IMR-90 (cell line): ENCODE measurements around the gene PCYOX1L. TPM values are rescaled to one million over a fixed set of nuclear protein-coding genes. Genes with fewer than 3 reads are reported as not detected.

Experiments
- ATAC-seq: fragments of 200-7000 bp; cut with Tn5 transposase; 2 replicates; pipeline ENCODE4 v1.9.1; 2020; ENCODE audit warnings: low read depth, mild to moderate bottlenecking, moderate library complexity
- BruUV-seq: library from RNA; stranded (reverse); fragments of 400-500 nt; replicated peaks from 2 replicates; lab custom pipeline; 2021; lab: Mats Ljungman, UMichigan
- CTCF ChIA-PET: fragments of 300-600 bp; formaldehyde crosslinking; extraction: SDS; loops from one replicate; lab custom pipeline; 2021; ENCODE audit warnings: antibody characterized with exemption; lab: Yijun Ruan, JAX
- POLR2A ChIA-PET: fragments of 300-600 bp; sonication (Branson Sonifier 250); formaldehyde crosslinking; loops from one replicate; lab custom pipeline; 2022; ENCODE audit warnings: antibody characterized with exemption; ENCODE audit not compliant: unreplicated experiment; lab: Charles Lee
- DNase-seq: peaks from one replicate; pipeline ENCODE4 v3.0.0; 2013
- H2AFZ ChIP-seq: replicated peaks from 2 replicates; pipeline ENCODE3; 2013; ENCODE audit warnings: low read length, mild to moderate bottlenecking; ENCODE audit not compliant: poor library complexity
- H2AK5ac ChIP-seq: 2 replicates; pipeline ENCODE4 v1.6.1; 2013; ENCODE audit warnings: low read depth, low read length, inconsistent platforms
- H2AK9ac ChIP-seq: replicated peaks from 2 replicates; pipeline ENCODE3; 2013; ENCODE audit warnings: mild to moderate bottlenecking, low read depth, low read length, moderate library complexity; ENCODE audit not compliant: poor library complexity
- H2BK120ac ChIP-seq: 2 replicates; pipeline ENCODE4 v1.6.1; 2013; ENCODE audit warnings: low read depth, low read length, inconsistent platforms
- H2BK15ac ChIP-seq: 3 replicates; pipeline ENCODE4 v1.6.1; 2013; ENCODE audit warnings: low read depth, low read length, inconsistent platforms
- H2BK20ac ChIP-seq: 2 replicates; pipeline ENCODE4 v1.6.1; 2013; ENCODE audit warnings: low read depth, mild to moderate bottlenecking, inconsistent platforms, low read length, moderate library complexity
- H2BK5ac ChIP-seq: 2 replicates; pipeline ENCODE4 v1.6.1; 2013; ENCODE audit warnings: mild to moderate bottlenecking, low read depth, low read length, inconsistent platforms; ENCODE audit not compliant: poor library complexity, severe bottlenecking
- H3K14ac ChIP-seq: replicated peaks from 2 replicates; pipeline ENCODE4 v1.6.1; 2013; ENCODE audit warnings: low read depth, low read length, inconsistent platforms
- H3K18ac ChIP-seq: 2 replicates; pipeline ENCODE4 v1.6.1; 2013; ENCODE audit warnings: low read depth, low read length, control low read depth
- H3K23ac ChIP-seq: 2 replicates; pipeline ENCODE4 v1.6.1; 2013; ENCODE audit warnings: low read depth, low read length, inconsistent platforms
- H3K27ac ChIP-seq: 2 replicates; pipeline ENCODE4 v1.5.1; 2013; ENCODE audit warnings: mild to moderate bottlenecking, control low read depth, low read length; ENCODE audit not compliant: insufficient read depth
- H3K27me3 ChIP-seq: 2 replicates; pipeline ENCODE4 v1.6.1; 2013; ENCODE audit warnings: low read length; ENCODE audit not compliant: control insufficient read depth, insufficient read depth
- H3K36me3 ChIP-seq: 2 replicates; pipeline ENCODE4 v1.6.1; 2013; ENCODE audit warnings: low read length, mixed read lengths; ENCODE audit not compliant: control insufficient read depth, insufficient read depth
- H3K4ac ChIP-seq: 2 replicates; pipeline ENCODE4 v1.6.1; 2013; ENCODE audit warnings: low read depth, low read length, inconsistent platforms
- H3K4me1 ChIP-seq: 2 replicates; pipeline ENCODE4 v1.6.1; 2013; ENCODE audit warnings: low read length, mixed read lengths; ENCODE audit not compliant: control insufficient read depth, insufficient read depth
- H3K4me2 ChIP-seq: 2 replicates; pipeline ENCODE4 v1.6.1; 2013; ENCODE audit warnings: low read depth, mild to moderate bottlenecking, control low read depth, low read length, moderate library complexity
- H3K4me3 ChIP-seq: 2 replicates; pipeline ENCODE4 v1.5.1; 2013; ENCODE audit warnings: low read depth, mild to moderate bottlenecking, control low read depth, low read length, moderate library complexity; ENCODE audit not compliant: insufficient read depth
- H3K56ac ChIP-seq: 2 replicates; pipeline ENCODE4 v1.6.1; 2013; ENCODE audit warnings: low read length, inconsistent platforms; ENCODE audit not compliant: insufficient read depth; ENCODE audit errors: extremely low read depth
- H3K79me1 ChIP-seq, 2 experiments: 2 replicates each; pipeline ENCODE4 v1.6.1; 2013; ENCODE audit warnings: low read length in 2 of 2, inconsistent platforms in 1 of 2, low read depth in 1 of 2
- H3K9ac ChIP-seq: 2 replicates; pipeline ENCODE4 v1.6.1; 2013; ENCODE audit warnings: low read depth, low read length, control low read depth
- H3K9me1 ChIP-seq: 2 replicates; pipeline ENCODE4 v1.6.1; 2013; ENCODE audit warnings: low read length, inconsistent platforms; ENCODE audit not compliant: insufficient read depth
- H3K9me3 ChIP-seq: 2 replicates; pipeline ENCODE4 v1.6.1; 2013; ENCODE audit warnings: low read length; ENCODE audit not compliant: control insufficient read depth, insufficient read depth
- H4K20me1 ChIP-seq: 2 replicates; pipeline ENCODE4 v1.6.1; 2013; ENCODE audit warnings: low read length, inconsistent platforms; ENCODE audit not compliant: insufficient read depth
- H4K5ac ChIP-seq: 2 replicates; pipeline ENCODE4 v1.6.1; 2013; ENCODE audit warnings: mild to moderate bottlenecking, low read depth, low read length, control low read depth
- H4K8ac ChIP-seq, 2 experiments: 2 replicates each; pipeline ENCODE4 v1.6.1; 2013; ENCODE audit warnings: low read depth in 2 of 2, low read length in 2 of 2, control low read depth in 1 of 2, inconsistent platforms in 1 of 2
- H4K91ac ChIP-seq: 2 replicates; pipeline ENCODE4 v1.6.1; 2013; ENCODE audit warnings: low read depth, low read length, inconsistent platforms; ENCODE audit not compliant: insufficient read depth
- BHLHE40 ChIP-seq: fragments of 150-350 bp; IDR thresholded peaks from 2 replicates; pipeline ENCODE4 v1.6.1; 2016; ENCODE audit warnings: mild to moderate bottlenecking, low read depth, low read length
- CEBPB ChIP-seq: IDR thresholded peaks from 2 replicates; pipeline ENCODE4 v1.6.1; 2012; ENCODE audit warnings: low read depth, low read length, improper control_type of control experiment
- CHD1 ChIP-seq: IDR thresholded peaks from 2 replicates; pipeline ENCODE4 v1.6.1; 2012; ENCODE audit warnings: low read depth, low read length, improper control_type of control experiment
- ELK1 ChIP-seq: fragments of 150-350 bp; IDR thresholded peaks from 2 replicates; pipeline ENCODE4 v1.6.1; 2016; ENCODE audit warnings: low read depth, mild to moderate bottlenecking, low read length, moderate library complexity, borderline replicate concordance
- FOS ChIP-seq: fragments of 150-350 bp; IDR thresholded peaks from 2 replicates; pipeline ENCODE4 v1.6.1; 2016; ENCODE audit warnings: low read depth, low read length
- MAFK ChIP-seq: IDR thresholded peaks from 2 replicates; pipeline ENCODE4 v1.6.1; 2012; ENCODE audit warnings: low read depth, low read length, improper control_type of control experiment
- MAZ ChIP-seq: IDR thresholded peaks from 2 replicates; pipeline ENCODE4 v1.6.1; 2012; ENCODE audit warnings: low read depth, mild to moderate bottlenecking, low read length, improper control_type of control experiment, moderate library complexity, borderline replicate concordance
- MXI1 ChIP-seq: IDR thresholded peaks from 2 replicates; pipeline ENCODE4 v1.6.1; 2012; ENCODE audit warnings: low read depth, mild to moderate bottlenecking, low read length, moderate library complexity, borderline replicate concordance
- NFE2L2 ChIP-seq: fragments of 150-350 bp; IDR thresholded peaks from 2 replicates; pipeline ENCODE4 v1.6.1; 2016; ENCODE audit warnings: low read depth, mild to moderate bottlenecking, low read length
- POLR2A ChIP-seq: IDR thresholded peaks from 2 replicates; pipeline ENCODE4 v1.6.1; 2012; ENCODE audit warnings: mild to moderate bottlenecking, low read depth, low read length
- RAD21 ChIP-seq: IDR thresholded peaks from 2 replicates; pipeline ENCODE4 v1.6.1; 2012; ENCODE audit warnings: low read length, improper control_type of control experiment
- RCOR1 ChIP-seq: IDR thresholded peaks from 2 replicates; pipeline ENCODE4 v1.6.1; 2012; ENCODE audit warnings: mild to moderate bottlenecking, low read length, improper control_type of control experiment; ENCODE audit not compliant: insufficient replicate concordance
- RFX5 ChIP-seq: IDR thresholded peaks from 2 replicates; pipeline ENCODE4 v1.8.0; 2012; ENCODE audit warnings: low read depth, mild to moderate bottlenecking, low read length, moderate library complexity
- SMC3 ChIP-seq: fragments of 150-350 bp; IDR thresholded peaks from 2 replicates; pipeline ENCODE4 v1.6.1; 2016; ENCODE audit warnings: low read depth, mild to moderate bottlenecking, antibody characterized with exemption, low read length, moderate library complexity
- USF2 ChIP-seq: fragments of 150-350 bp; IDR thresholded peaks from 2 replicates; pipeline ENCODE4 v1.6.1; 2017; ENCODE audit warnings: mild to moderate bottlenecking, antibody characterized with exemption, low read length, low read depth
- WGBS, 2 experiments: methylation state at CpG; one replicate each; pipeline versions ENCODE4 v1.1.5 to v1.1.7; 2013; ENCODE audit warnings: missing lambda C conversion rate in 2 of 2; ENCODE audit not compliant: insufficient read length in 1 of 2; ENCODE audit errors: extremely low coverage in 2 of 2; 5-methylcytosine and 5-hydroxymethylcytosine counted together
- dilution Hi-C: fragments of 300-500 bp; cut with HindIII; formaldehyde crosslinking; loops from one replicate; pipeline ENCODE4 v1.14.3; 2018; ENCODE audit warnings: low sequenced_read_pairs; ENCODE audit not compliant: unreplicated experiment
- in situ Hi-C: fragments of 300-500 bp; cut with MboI; formaldehyde crosslinking; loops from 3 replicates; pipeline ENCODE4 v1.14.3; 2019; ENCODE audit warnings: low sequenced_read_pairs, inconsistent platforms, mixed read lengths
- intact Hi-C: fragments of 100-400 bp; cut with micrococcal nuclease; formaldehyde crosslinking; loops from 2 replicates; pipeline ENCODE4 v1.10.0; 2022
- polyA plus RNA-seq, 3 experiments: library from polyadenylated mRNA; depleted of rRNA; stranded (reverse); fragments of >200 nt; gene quantifications; 2 replicates each; pipeline ENCODE4 v1.2.3, GENCODE V29; 2012; ENCODE audit warnings: low replicate concordance in 1 of 3
- total RNA-seq: library from RNA; depleted of rRNA; stranded (reverse); fragments of >200 nt; gene quantifications from 2 replicates; pipeline ENCODE4 v1.2.3, GENCODE V29; 2012
- TF ChIP-seq, protein P1 (sequence below): conservative IDR thresholded peaks from 2 replicates; pipeline ENCODE4 v1.5.1; 2012; ENCODE audit warnings: mild to moderate bottlenecking, low read depth, low read length, improper control_type of control experiment

PCYOX1L gene
- total and polyA plus RNA-seq, 2 of the 4 experiments (the other 2 are of a cell fraction), result 7.0 to 14.3 TPM

DNA sequence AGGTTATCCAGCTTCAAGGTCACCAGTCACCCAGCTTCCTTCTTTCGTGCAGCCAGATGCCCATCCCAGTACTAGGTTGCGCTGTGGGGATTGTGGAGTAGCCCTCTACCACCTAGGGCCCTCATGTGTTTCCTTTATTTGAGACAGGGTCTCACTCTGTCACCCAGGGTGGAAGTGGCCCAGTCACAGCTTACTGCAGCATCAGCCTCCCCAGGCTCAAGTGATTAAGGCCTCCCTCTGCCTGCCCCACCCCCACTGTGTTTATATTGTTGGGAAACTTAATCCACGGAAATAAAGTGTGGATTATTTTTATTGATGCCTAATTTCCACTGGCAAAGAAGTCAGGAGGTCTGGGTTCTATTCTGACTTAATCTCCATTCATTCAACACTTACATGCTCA, 17.0 kb downstream of the PCYOX1L start:
- Histone ChIP-seq H2BK20ac (no peak overlapping the region), H3K9ac (no peak overlapping the region), H3K56ac (no peak overlapping the region), H4K8ac (no peak overlapping the region), H3K36me3 (no peaks in the 10 kb centered on the region), H2AK9ac (no peak overlapping the region), H3K4me1 (no peaks in the 10 kb centered on the region), H3K18ac (no peak overlapping the region), H3K79me1 (no peaks in the 10 kb centered on the region), H4K91ac (no peak overlapping the region), H2AK5ac (no peak overlapping the region), H3K4me3 (no peak overlapping the region), H2BK5ac (no peak overlapping the region), H3K14ac (no peak overlapping the region), H2AFZ (no peak overlapping the region), H3K9me1 (0 out of 2 replicates have a peak, but pooled peaks cover 5% of the 10 kb centered on the region), H3K9me3 (no peaks in the 10 kb centered on the region), H2BK15ac (no peak overlapping the region), H3K27ac (no peak overlapping the region), H3K4ac (no peak overlapping the region), H3K27me3 (no peaks in the 10 kb centered on the region), H3K4me2 (no peak overlapping the region), H2BK120ac (no peak overlapping the region), H4K5ac (no peak overlapping the region), H4K20me1 (no peaks in the 10 kb centered on the region), H3K23ac (no peak overlapping the region)
- ChIA-PET POLR2A (no interaction called here), CTCF (interaction anchor here (1.8 kb wide), 1 partner anchor 59 kb away, joined by 7 read pairs; no protein-coding TSS in a partner anchor)
- no CpG with 5 or more reads among the region's 3 CpGs for WGBS, 2 experiments
- no peak for DNase-seq
- TF ChIP-seq MAZ (no peak), POLR2A (no peak), RAD21 (no peak), BHLHE40 (no peak), MXI1 (no peak), USF2 (no peak), SMC3 (no peak), NFE2L2 (no peak), ELK1 (no peak), CHD1 (no peak), CEBPB (no peak), RCOR1 (no peak), MAFK (no peak), RFX5 (no peak), FOS (no peak)
- TF ChIP-seq, protein P1, sequence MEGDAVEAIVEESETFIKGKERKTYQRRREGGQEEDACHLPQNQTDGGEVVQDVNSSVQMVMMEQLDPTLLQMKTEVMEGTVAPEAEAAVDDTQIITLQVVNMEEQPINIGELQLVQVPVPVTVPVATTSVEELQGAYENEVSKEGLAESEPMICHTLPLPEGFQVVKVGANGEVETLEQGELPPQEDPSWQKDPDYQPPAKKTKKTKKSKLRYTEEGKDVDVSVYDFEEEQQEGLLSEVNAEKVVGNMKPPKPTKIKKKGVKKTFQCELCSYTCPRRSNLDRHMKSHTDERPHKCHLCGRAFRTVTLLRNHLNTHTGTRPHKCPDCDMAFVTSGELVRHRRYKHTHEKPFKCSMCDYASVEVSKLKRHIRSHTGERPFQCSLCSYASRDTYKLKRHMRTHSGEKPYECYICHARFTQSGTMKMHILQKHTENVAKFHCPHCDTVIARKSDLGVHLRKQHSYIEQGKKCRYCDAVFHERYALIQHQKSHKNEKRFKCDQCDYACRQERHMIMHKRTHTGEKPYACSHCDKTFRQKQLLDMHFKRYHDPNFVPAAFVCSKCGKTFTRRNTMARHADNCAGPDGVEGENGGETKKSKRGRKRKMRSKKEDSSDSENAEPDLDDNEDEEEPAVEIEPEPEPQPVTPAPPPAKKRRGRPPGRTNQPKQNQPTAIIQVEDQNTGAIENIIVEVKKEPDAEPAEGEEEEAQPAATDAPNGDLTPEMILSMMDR, result no peak
- no TSS peak for BruUV-seq
- dilution Hi-C loops (no loop called here), in situ Hi-C loops (loop anchor here (5.0 kb wide), 1 partner anchor 188 kb away; no protein-coding TSS in a partner anchor), intact Hi-C loops (no loop called here)
- ATAC-seq, result no peak
